Activated CD4-positive, alpha-beta T cell treated with anti-CD3 and anti-CD28 coated beads, Interleukin-2, amount 50 U/mL, for 1 hour (primary cell): Measurements from ENCODE around the gene DMRT2.

Source experiments
- DNase-seq: peaks from one replicate; pipeline ENCODE4 v3.0.0-alpha.2; 2020

Gene DMRT2

DNA sequence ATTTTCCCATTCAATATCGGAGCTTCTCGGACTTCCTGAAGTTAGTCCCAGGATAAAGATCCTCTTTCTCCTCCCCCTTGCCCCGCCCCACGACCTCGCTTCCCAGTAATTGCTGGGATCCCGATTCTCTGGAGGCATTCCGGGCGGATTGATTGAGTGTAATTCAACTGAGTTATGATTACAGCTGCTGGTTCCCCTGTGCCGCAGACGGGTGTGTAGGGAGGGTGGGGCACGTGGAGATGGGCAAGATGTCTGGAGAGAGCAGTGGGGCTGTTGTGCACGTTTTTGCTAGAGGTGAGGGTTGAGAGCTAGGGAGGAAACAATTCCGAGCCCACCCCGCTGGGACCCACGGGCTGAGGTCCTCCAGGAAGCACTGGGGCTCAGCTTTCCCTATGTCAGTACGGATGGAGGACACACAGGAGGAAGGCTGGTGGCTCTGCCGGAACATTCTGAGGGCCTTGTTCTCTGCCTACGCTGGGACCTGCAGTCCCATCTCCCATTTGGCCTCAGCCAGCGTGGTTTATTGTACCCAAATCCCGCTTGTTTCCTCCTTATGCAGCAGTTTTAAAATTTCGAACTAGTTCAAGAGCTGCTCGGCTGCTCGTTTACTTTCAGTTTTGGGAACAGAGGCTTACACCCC is 2.4 kb upstream of the DMRT2 start:
- DNase-seq: no peak

DNA sequence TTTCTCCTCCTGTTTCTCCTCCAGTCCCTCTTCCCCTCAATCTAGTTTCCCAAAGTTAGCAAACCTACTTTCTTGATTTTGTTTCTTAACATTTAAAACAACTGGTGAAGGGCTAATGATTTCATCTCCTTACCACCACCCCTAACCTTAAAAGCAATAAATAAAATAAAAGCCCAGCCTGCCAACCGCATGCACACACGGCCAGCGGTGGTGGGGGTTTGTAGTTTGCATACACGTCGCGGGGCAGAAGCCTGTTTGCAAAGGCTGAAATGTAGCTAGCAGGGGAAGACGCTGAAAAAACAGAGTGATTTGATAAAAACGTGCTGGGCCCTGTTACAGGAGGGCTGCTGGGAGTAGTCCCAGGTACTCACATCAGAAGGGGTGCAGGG is 1.9 kb upstream of the DMRT2 start:
- no peak for DNase-seq

DNA sequence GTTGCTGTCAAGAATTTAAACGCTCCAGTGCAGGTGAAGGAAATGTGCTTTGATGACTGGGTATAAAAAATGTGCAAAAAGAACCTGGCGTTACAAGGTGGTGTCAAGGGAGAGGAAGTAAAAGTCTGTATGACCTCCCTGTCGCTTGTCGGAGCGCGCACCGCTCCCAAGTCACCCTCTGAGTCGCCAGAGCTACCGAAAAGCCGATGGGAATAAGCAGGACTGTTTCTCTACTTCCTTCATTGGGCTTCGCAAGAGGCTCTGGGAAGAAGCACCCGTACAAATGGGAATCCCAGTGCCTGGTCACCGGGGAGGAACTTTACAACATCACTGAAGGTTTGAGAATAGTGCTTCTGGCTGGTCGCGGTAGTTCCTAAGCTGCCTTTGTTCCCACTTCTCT is 1.3 kb upstream of the DMRT2 start:
- DNase-seq: no peak

DNA sequence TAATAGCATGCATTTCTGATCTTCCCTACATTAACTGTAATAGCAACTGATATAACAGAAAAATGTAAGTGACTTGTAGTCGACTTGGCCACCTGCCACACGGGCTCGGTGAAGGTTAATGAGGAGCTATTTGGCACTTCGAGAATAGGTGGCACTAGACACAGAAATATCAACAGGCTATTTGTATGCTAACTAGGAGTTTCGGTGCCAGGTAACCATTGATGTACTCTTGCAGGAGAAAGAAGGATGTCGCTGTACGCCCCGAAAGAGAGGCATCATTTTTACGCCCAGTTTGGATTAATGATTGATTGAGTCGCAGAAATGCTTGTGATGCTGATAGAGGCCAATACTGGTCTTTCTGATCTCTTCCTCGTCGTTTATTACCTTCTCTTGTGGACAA is 516 bp upstream of the DMRT2 start:
- no peak for DNase-seq

DNA sequence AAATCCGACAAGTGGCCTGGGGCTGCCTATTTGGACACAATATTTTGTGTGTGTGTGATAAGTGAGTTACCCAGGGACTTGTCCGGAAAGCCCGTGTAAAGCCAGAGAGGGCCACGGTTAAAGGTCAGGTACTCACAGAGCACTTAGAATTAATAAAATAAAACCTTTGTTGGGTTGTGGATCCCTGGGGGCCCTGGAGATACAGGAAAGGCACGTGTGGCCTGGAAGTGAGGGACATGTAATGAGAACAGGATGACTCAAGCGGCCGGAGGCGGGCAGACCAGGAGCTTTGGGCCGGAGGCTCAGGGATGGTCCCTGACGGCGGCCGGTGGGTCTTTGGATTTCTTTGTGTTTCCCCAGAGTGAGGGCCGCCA is 1.0 kb downstream of the DMRT2 start:
- DNase-seq: no peak

DNA sequence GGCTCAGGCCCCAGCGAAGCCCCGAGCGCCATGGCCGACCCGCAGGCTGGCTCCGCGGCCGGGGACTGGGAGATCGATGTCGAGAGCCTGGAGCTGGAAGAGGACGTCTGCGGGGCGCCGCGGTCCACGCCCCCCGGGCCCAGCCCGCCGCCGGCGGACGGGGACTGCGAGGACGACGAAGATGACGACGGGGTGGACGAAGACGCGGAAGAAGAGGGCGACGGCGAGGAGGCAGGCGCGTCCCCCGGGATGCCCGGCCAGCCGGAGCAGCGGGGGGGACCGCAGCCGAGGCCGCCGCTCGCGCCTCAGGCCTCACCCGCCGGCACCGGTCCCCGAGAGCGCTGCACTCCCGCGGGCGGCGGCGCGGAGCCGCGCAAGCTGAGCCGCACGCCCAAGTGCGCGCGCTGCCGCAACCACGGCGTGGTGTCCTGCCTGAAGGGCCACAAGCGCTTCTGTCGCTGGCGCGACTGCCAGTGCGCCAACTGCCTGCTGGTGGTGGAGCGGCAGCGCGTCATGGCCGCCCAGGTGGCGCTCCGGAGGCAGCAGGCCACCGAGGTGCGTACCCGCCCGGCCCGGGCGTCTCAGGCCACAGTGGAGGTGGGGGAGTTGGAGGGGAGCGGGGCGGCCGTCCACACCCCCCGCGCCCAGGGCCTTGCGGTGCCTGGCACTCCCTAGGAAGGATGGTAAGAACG is 1.6 kb downstream of the DMRT2 start:
- no peak for DNase-seq

DNA sequence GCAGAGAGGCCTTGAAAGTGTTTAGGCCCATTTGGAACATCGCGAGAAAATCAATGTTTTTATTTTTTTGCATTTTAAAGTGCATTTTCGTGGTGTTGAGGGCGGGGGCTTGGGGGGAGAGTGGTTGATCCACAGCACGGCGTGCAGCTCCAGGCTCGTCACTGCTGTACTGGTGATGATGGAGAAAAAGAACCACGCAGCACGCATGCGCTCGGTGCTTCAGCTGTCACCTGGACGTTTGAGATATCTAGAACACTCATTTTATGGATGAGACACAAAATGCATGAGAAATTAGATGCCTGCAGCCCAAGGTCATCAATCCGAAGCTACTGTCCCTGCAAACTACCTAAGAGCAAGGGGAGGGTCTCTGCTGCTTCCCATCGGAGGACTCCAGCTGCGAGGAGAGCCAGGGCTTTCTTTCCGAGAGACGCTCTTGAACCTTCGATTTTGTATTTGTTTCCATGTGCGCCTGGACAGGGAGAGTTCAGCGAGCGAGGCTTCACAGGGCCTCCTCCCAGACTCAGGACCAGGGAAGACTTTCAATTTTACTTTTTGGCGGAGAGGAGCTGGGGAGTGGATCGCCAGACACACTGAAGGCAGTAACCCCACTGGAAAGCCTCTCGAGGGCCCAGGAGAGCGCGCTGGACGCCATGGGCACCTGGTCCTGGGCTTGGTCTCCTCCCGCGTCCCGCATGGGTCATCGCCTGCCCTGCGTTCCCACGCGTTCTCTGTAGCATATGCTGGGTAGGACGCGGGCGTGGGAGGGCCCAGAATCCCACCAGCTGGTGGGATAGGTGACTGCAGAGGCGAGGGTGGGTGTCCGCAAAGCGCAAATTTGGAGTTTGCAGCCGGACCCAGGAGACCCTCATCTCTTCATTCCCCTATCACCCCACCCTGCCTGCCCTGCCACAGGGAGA is 2.5 kb downstream of the DMRT2 start:
- no peak for DNase-seq

DNA sequence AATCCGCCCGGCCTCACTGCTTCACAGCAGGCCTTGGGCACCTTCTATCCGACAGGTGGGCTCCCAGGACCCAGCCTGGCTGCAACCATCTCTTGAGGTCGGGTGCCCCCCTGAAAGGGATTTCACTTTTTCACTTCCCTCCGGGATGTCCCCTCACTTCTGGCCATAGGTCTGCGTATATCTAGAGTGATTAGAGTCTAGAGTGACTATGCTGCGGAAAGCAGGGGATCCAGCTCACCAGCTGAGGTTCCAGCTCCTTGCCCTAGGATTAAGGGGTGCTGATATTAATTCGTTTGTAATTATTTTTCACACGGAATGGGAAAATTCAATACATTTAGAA is 3.1 kb downstream of the DMRT2 start:
- no peak for DNase-seq

DNA sequence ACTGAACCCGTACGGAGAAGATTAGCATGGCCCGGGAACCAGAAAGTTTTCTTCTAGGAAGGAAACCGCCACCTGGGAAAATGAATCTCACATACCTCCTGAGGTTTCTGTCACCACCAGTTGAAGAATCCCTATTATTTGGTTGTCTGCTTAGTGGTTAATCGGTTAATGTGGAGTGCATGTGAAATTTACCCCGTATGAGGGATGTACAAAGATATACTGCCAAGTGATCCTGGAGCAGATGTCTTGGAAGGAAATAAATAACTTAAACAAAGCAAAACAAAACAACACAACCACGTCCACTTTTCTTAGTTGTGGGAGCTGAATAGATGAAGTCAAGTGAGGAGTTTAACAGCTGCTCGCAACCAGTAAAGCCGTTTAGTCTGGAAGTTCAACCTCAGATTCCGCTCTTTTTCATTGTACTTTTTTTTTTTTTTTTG is 3.8 kb downstream of the DMRT2 start:
- DNase-seq: no peak

DNA sequence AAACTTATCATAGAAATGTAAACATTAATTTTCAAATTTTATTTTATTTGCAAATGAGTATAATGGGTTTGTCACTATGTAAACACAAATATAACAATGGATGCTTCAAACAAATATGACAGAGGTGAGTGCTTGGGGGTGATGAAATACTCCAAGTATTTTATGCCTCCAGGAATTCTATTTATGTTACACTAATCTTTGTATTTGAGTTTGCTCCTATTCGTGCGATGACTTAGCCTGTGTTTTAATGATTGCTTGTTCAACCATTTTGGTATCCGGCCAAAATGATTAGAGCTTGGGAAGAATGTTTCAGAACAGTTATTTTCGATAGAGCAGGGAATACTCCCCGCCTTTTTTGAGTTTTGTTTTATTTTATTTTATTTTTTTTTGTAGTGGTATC is 5.0 kb downstream of the DMRT2 start:
- DNase-seq: no peak

DNA sequence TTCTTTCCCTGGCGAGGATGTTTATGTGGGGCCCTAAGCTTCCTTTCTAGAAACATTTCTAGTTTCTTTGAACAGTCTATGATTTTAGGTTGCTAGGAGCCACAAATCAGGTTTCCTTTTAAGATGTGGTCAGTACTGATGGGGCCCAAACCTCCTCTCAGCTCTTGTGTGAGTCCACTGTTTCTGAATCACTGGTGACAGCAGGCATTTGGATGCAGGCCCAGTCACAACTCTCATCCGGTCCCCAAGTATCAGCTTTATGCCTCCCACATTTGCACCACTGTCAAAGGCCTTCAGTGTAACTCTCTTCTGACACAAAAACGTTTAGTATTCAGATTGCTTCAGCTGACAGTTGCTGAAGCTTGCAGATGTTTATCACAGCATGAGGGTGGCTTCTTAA is 7.8 kb downstream of the DMRT2 start:
- DNase-seq: no peak

DNA sequence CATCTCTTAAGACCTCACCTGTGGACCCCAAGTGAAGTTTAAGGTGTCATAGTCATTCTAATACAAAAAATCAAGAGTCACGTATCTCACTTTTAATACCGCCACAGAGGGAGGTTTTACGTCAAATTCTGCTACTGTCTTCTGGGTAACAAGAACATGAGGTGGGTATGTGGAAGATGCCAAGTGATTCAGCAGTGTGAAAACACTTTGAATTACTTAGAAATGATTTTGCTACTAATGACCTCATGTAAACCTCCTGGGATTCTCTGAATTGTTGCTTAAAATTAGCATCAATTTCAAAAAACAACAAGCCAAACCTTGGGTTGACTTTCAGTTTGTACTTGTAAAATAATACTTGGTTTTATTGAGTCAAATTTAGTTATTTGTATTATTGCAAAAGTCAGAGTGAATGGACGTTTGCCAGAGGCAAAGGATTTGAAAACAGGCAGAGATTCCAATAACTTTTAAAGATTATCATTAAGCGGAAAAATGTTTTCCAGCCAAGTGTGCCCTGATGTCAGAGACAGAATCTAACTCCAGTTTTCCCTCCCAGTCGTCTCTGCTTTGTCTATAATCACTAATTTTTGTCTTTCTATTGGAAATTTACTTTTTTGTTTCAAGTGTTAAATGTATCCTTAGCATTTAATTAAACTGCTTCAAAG is 8.8 kb downstream of the DMRT2 start:
- DNase-seq: no peak

DNA sequence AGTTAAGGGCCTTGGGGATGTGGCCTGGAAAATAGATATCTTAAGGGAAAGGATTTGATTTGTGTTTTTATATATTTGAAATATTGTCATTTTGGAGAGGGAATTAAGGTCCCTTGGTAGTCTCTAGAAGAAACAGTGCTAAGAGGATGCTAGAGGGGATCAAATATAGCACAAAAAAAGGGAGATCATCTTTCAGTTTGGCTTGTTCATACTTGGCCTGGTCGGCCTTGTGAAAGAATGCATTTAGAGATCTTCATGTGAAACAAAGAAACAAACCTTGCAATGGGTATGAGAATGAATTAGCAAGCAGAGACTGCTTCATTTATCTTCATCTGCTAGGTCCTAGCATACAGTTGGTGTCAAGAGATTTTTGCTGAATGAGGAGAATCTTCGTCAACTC is 15.0 kb downstream of the DMRT2 start:
- DNase-seq: no peak

DNA sequence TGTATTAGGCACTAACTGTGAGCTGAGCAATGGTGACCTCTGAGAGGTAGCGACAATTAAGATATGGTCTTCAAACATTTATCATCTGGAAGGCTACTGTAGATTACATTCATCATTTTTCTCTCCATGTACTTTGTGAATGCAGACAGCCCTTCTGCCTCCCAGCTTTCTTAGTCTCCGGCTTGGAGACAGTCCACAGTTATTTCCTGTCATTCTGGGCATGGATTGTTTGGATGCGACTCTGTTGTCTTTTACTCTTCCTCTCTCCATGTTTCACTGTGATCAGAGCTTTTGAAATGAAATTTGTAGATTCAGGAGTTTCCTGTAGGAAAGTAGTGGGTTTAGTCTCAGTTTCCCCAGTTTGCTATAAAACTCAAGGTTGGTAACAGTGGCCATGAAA is 20.5 kb downstream of the DMRT2 start:
- no peak for DNase-seq

DNA sequence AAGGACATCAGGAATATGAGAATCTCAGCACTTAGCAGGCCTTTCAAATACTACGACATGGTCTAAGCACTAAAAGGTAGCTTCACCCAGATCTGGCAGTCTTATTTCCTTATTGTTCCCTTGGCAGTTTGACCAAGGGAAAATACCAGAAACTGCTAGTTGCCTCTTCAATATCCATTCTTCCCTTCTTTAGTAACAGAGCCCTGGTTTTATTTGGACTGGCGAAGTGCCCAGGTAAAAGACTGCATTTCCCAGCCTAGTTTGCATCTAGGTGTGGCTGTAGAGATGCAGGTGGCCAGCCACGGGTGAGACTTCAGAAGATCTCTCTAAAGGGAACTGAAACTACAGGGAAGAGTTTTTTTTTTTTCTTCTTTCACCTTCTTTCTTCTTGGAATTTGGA is 21.6 kb downstream of the DMRT2 start:
- DNase-seq: no peak

DNA sequence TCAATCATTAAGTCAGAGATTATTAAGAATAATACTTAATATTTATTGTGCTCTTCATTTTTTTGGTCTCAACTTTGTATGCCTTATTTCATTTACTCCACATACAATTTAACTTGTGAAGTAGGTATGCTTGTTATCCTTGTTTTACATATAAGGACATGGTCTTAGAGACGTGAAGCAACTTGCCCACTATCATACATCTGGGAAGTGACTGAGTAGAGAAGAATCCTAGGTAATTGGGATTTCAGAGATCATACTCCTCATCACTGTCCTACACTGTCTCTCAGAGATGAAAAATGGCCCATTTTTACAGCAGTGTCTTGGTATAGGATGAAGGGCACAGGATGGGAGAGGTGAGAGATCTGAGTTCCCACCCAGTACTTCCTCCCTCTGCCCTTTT is 23.3 kb downstream of the DMRT2 start:
- no peak for DNase-seq

DNA sequence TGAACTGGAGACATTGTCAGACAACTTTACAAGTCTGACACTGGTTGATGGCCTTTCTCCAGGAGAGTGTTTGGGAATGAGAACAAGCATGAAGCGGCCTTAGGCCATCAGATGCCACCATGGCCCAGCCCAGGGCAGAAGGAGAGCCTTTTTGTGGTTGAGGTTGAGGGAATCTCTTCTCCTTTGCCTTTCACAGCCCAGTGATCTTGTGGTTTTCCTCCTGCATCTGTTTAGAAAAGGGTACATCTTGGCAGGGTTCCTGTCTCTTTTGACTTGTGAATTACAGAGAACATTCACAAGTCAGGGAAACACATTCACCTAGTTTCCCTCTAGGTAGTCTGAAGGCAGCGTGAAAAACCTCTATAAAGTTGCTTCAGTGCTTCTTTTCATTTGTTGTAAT is 27.5 kb downstream of the DMRT2 start:
- DNase-seq: no peak

DNA sequence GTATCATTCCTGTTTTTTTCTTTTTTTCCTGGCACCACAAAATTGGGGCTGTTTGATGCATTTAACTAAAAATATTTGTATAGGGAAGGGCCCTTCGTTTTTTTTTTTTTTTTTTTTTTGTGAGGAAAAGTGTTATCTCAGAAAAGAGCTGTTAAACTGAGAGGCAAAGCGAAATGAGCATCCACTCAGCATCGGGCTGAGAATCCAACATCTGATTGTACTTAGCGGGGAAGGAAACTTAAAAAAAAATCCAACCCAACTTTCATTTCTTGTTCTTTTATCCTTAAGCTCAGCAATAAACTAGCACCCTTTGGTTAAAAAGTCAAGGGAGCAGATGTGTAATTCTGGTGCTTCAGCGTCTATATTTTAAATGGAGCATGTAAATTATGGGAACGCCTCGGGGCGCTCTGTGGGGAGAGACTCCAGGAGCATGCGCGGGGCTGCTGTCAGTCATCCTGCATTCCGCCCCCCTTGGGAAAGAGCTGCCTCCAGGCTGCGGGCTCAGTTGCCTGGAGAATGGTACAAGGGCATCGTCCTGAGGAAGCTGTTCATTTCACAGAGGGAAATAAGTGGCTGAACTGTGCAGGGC is 33.3 kb downstream of the DMRT2 start:
- peak; percentile 1 for DNase-seq

DNA sequence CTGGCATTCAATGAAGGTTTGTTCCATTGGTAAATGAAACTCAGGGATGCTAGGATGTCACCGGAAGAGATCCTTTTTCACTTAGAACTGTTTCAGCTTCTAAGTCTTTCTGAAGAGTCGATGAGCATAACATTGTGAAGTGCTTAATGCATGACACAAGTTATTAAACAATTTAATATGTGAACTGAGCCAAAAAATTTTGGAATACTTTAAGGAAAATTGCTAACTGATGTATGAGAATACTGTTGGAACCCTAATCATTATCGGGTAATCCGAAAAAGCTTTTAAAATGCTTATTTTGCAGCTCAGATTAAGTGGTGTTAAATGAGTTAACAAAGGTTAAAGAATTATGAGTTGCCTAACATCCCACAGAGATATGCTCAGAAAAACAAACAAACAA is 34.9 kb downstream of the DMRT2 start:
- no peak for DNase-seq

DNA sequence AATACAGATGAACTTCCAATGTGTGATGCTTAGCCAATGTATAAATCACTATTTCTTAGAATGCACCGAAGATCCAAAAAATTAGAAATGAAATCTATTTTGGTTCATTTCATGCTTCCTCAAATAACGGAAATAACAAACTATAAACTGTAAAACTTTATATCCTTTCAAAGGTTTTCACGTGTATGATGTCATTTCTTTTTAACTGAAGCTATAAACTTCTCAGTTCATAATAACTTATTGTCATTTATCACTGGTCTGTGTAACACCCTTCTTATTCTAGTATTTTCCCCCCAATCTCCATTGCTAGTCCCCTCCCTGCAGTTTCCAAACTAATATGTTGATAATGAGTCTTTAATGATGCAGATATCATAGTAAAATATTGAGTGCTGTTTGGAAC is 36.4 kb downstream of the DMRT2 start:
- no peak for DNase-seq

DNA sequence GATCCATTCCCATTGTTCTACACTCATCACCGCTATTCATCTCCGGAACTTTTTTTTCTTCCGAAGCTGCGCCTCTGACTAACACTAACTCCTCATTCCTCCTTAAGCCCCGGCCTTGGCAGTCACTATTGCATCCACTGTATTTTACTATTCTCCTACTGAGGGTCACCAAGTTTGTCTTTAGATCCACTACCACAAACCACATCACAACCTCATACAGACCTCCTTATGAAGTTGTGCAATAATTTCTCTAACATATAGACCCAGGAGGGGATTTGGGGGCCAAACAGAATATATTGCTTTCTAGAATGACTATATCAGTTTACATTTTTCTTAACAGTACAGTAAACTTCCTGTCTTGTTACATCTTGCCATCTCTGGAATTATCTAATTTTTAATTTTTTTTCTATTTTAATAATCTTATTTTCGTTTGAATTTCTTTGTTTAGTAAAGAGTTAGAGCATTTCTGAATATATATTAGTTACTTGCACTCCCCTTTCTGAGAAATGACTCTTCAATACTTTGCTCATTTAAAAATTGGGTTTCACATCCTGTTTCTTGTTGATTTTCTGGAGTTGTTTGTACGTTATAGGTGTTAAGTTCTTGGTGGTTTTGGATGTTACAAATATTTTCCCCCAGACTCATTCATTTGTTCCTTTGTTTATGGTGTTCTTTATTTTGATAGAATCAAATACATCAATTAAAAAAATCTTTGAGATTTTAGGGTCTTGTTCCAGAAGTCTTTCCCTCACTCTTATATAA is 37.1 kb downstream of the DMRT2 start:
- no peak for DNase-seq

DNA sequence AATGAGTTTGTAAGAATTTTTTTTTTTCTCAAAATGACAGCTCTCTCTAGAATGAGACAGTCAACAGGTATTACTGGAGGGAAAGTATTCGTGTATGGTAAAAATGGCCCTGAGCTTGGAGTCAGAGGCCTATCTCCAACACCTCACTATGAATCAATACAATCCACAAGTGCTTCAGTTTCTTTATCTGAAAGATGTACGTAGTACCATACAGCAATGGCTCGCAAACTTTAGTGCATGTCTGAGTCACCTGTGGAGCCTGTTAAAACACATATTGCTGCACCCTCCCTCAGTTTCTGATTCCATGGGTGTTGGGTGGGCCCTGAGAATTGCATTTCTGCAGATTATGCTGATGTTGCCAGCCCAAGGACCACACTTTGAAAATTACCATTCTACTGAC is 44.6 kb downstream of the DMRT2 start:
- DNase-seq: no peak
